Raji (cell line): ENCODE data around the gene HHAT.

Experiments
- POLR2A ChIP-seq: IDR thresholded peaks from 2 replicates; pipeline ENCODE4 v1.6.1; 2011; ENCODE audit warnings: low read depth, low read length, control low read depth; ENCODE audit not compliant: insufficient read depth

The HHAT gene

DNA sequence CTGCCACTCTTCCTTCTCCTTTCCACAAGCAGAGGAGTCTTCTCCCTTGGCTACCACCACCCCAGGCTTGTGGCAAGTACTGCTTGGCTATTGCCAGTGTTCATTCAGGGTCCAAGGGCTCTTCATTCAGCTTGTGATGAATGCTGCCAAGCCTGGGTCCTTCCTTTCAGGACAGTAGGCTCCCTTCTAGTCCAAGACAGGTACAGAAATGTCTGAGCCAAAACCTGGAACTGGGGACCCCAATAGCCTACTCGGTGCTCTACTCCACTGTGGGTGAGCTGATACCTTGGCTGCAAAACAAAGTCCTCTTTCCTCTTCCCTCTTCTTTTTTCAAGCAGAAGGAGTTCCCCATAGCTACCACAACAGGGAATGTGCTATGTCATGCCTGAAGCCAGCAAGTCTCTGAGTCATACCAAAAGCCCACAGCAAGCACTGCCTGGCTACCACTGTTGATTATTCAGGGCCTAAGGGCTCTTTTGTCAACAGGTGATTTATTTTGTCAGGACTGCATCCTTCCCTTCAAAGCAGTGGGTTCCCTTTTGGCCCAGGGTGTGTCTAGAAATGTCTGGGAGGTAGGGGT lies 268.9 kb downstream of the HHAT start:
- TF ChIP-seq POLR2A = no peak

DNA sequence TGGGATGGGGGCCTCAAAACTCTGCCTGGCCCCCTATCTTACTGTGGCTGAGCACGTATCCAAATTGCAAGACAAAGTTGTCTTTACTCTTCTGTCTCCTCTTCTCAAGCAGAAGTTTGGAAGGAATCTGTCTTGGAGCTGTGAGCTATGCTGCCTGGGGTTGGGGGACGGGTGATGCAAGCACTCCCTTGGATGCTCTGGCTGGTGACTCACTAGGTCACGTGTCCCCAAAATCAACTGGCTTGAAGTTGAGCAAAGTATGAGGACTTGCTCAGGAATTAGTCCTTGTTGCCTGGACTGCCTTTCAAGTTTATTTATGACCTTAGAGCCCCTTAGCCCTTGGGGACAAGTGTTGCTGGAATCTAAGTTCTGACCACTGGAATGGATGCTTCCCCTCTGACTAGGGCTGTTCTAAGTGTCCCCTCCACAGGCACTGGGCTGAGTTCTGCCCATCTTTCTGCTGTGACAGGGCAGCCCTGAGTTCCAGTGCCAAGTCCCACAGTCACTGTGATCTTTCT lies 269.5 kb downstream of the HHAT start:
- TF ChIP-seq POLR2A = no peak

DNA sequence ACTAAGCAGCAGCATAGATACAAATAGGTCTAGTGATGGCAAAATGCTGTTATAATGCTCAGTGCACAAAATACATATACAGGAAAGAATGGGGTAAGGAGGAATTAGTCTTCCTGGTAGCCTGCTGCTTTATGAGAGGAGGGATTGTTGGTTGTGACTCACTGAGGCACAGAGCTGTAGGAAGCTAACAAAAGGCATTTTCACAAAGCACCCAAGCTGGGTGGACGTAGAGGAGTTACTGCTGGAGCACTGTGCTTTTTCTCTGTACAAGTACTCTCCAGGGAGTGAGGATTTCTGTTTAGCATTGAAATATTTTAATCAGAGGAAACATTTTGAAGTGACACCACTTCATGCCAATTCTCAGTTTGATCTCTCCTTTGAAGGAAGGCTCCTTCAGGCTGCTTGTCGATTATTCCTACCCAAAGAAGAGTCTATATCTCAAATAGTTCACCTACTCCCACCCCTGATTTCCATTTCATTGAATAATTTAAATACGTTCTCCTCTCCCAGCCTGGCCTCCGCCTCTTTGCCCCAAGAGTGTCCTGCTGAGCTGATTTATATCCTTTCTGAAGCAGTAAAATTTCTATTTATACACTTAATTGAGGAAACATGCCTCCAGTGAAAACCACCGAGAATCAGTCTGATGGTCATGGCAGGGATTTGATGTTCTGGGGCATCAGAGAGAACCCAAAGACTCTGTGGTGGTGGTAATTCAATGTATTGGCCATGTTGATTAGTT lies 271.9 kb downstream of the HHAT start:
- TF ChIP-seq POLR2A = no peak

DNA sequence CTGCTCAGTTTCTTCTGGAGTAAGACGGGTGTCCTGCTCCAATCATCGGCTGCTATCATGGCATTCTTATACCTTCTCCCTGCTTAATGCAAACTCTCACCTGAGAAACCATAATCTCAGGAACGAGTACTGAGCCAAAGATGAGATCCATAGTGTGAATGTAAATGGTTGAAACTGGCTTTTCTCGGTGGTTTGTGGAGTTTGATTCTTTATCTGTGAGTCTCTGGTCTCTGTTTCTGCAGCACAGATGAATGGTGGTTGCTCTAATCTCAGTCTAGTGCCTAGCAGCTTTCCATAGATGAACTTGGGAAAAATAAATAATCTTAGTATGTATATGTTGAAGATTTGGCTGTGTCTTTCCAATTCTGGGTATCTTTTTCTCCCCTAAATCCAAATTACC lies 274.4 kb downstream of the HHAT start:
- TF ChIP-seq POLR2A = no peak

DNA sequence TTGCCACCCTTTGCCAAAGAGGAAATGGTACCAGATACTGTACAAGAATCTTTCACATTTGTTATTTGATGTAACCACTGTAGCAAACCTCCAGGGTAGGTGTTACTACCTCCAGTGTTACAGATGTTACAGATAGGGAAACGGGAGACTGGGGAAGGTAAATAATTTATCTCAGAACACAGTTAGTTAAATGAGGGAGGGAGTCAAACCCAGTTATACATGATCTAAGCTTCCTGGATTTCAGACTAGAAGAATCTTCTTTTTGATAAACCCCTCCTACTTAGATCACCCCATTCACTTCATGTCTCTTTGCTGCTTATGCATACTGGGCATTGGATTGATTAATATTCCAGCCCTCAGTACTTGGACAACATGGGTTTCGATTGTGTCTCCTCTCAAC lies 276.4 kb downstream of the HHAT start:
- no peak for TF ChIP-seq POLR2A

DNA sequence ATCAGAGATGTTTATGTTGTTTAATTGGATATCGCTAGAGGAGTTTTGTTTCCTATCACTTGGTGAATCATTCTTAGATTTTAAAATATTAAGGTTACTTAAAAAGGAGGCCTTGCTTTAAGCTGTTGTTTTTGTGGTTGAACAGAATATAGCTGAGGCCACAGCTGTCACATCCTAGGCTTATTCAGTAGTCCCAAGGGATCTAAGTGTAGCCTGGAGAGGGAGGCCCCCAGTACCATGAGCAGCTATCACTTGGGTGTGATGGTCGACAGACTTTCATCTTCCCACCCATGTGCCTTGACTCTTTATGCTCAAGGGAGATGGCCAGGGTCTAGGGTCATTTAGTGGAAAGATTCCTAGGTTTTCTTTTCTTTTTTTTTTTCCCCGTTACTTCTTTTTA lies 278.7 kb downstream of the HHAT start:
- no peak for TF ChIP-seq POLR2A

DNA sequence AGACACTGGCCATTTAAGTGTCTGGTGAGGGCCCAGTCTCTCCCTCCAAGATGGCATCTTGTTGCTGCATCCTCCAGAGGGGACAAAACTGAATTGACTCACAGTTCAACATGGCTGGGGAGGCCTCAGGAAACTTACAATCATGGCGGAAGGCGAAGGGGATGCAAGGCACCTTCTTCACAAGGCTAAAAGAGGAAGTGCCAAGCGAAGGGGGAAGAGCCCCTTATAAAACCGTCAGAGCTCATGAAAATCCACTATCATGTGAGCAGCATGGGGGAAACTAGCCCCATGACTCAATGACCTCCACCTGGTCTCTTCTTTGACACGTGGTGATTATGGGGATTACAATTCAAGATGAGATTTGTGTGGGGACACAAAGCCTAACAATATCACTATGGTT lies 280.1 kb downstream of the HHAT start:
- TF ChIP-seq POLR2A = no peak

DNA sequence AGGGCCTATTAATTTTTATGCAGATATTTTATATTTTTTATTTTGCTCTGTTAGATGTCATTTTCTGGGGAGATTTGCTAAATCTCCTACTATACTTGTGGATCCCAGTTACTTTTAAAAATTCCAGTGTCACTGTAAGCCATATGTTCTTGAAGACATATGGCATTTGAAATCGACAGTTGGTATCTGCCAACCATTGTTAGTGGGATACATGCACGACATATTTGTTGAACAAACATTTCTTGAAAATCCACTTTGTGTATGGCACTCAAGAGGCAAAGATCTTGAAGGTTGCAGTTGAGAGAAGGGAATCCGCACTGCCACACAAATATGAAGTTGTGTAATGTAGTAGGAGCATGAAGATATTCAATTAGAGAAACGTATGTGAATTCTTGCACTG lies 287.7 kb downstream of the HHAT start:
- TF ChIP-seq POLR2A = no peak

DNA sequence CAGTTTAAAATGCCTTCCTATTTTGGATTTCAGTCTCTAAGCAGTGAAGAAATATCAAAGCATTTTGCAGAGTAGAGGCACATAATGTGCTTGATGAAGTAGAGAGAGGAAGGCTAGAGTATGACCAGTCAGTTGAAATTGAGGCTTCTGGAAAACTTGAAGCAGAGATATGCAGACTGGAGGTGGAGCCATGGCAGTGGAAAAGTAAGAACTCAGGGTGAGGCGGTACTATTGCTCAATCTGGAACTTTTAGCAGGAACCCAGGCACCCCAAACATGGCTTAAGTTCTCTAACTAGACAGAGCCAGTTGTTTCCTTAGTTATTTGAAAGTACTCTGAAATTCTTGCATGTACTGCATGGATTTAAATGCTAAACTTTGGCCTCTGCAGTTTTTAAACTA lies 288.6 kb downstream of the HHAT start:
- TF ChIP-seq POLR2A = no peak

DNA sequence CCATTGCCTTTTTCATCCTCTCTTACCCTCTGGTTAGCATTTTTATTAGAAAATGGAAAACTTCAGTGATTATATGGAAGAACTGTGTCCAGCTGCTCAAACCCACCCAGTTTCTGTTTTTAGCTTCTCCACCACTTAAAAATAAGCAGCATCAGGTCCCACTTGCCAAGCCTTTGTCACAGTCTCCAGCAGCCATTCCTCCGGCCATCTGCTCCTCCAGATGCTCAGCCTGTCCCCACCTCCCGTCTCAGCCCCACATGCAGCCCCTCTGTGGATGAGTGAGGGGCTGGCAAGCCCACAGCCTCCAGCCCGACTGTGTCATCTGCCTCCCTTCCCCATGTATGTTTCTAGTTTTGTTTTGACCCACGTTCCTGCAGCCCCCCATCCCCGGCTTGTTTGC lies 289.7 kb downstream of the HHAT start:
- TF ChIP-seq POLR2A = no peak

DNA sequence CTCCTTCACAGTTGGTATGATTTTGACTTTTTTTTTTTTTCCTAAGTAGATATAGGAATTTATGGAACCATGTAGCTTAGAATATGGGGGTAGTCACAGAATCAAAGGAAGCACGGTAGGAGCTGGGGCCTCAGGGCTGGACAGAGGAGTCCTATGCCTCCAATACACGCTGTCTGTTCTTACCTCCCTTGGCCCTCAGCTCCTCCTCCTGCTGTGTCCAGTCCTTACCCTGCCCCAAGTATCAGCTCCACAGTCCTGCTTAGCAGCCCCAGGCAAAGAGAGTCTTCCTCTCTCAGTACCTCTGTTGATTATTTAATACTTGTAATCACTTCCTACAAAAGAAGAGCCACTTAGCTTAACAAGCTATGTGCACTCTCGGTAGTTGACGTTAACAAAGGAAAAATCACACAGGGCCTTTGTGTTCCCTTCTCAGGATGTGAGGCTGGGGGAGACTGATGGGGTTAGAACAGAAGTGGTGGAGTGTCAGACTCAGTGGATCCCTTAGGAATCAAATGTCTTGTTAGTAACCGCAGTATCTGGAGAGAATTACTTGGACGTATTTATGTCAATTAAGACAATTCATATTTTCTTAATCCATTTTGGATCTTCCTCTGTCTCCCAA lies 292.3 kb downstream of the HHAT start:
- no peak for TF ChIP-seq POLR2A

DNA sequence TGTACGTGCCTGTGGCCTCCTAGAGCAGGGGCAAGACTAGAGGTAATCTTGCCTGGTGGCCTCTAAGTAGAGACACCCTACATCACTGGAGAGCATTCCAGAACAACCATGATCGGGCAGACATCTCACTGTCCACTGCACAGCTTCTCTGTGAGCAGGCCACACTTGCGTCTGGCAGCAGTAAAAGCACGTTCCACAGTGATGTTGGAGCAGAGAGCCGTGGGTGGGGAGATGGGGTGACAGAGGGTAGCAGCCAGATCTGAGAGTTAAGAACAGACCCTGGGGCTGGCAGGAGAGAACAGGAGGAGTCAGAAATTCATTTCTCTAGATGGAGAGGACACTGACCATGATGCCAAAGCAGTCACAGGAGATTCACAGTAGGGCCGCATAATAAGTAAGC lies 293.0 kb downstream of the HHAT start:
- TF ChIP-seq POLR2A = no peak

DNA sequence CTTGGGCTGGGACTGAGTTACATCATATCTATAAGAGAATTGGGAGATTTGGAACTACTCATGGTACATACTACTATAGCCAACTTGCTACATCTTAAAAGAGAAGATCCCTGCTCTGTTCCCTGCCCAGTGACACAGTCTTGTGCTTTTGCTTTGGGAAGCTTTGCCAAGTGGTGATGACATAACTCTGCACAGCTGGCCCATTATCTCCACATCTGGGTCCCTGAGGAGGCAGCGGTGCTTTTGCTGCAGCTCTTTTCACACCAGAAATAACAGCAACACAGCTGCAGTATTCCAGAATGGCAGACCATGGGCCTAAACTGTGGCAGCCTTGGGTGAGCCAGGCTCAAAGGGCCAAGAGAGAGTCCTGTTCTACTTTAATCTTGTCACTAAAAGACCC lies 296.0 kb downstream of the HHAT start:
- TF ChIP-seq POLR2A = no peak

DNA sequence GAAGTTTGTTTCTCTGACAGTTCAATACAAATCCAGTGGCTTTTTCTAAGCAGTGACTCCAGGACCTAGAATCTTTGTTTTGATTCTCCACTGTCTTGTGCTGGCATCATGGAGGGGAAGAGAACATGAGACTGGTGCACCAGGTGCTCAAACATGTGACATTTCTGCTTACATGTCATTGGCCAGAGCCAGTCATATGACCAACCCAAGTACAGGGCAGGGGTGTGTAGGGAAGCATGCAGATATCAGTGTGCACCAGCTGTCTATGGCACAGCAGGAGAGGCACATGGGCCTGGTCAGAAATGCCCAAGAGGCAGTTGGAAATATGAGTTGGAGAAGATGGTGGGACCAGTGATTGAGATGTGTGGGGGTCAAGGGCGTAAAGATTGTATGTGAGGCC lies 297.0 kb downstream of the HHAT start:
- no peak for TF ChIP-seq POLR2A

DNA sequence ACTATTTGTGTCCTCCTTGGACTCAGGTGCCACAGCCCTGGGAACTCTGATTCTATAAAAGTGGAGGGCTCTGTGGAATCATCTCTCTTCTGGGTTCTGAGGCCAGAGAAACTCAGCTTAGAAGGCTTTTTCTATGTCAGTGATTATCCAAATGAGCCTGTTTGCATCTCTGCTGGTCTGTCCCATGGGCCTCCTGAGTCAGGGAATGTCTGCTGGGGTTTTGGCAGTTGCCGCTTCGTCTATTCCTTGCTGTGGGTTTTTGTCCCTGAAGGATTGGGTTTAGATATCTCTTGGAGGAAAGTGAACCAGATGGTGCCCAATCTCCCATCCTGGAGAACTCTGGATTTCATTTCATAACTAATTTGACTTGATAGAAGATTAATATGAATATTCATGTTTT lies 297.6 kb downstream of the HHAT start:
- TF ChIP-seq POLR2A = no peak

DNA sequence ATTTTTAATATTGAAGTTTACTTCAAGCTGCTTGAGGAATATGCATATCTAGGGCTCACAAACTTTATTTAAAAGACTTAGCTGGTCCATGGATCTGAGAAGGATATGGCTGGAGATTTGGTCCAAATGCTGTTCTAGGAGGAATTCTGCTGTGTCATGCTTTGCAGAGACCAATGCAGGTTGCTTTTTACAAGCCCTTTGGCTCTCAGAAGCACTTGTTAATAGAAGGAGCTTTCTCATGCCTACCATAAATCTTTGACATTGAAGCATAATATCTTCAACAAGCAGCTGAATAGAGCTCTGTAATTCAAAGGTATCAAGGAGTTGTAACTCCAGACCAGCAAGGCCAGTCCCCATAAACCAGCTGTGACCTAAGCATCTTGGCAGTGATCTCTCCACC lies 299.1 kb downstream of the HHAT start:
- TF ChIP-seq POLR2A = no peak

DNA sequence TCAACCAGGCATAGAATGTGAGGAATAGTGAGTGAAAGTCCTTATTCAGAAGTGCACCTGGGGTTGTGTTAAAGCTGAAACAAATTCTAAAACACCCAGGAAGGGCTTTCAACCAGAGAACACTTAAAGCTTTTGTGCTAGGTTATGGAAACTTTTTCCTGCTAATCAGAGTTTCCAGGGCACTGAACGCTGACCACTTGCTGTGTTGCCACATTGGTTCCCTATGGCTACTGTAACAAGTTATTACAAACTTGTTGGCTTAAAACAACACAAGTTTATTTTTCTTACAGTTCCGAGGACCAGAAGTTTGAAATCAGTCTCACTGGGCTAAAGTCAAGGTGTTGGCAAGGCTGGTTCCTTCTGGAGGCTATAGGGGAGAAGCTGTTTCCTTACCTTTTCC lies 300.6 kb downstream of the HHAT start:
- no peak for TF ChIP-seq POLR2A

DNA sequence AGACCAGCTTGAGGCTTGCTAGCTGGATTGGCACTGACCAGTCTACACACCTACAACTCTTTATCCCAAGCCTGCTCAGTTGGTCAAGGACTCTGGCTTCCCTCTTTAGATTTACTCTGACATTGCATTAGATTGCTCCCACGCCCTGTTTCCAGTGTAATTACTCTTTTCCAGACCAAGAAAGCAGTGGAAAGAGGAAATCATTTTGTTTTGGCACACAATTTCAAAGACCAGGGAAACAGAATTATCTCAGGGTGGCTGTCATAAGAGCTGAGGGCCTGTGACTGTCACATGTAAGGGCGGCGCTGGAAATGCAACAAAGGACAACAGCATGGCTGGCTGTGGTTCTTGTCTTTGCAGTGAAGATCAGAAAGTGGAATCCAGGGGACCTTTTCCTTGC lies 302.7 kb downstream of the HHAT start:
- no peak for TF ChIP-seq POLR2A
